Liver (tissue), 9 donors: Measurements from ENCODE around the gene ATP11A. TPM values are rescaled to one million over a fixed set of nuclear protein-coding genes. Genes with fewer than 3 reads are reported as not detected.

Source experiments
- DNase-seq: peaks from one replicate; pipeline ENCODE4 v3.0.0-alpha.2; 2017; ENCODE audit warnings: low spot score
- H3K27ac ChIP-seq, 2 donors: one replicate each; pipeline ENCODE4 v1.7.0; 2013; ENCODE audit warnings: inconsistent platforms in 2 of 2, low read length in 2 of 2, control low read depth in 1 of 2, low read depth in 1 of 2, mild to moderate bottlenecking in 1 of 2
- H3K27me3 ChIP-seq, 4 donors: one replicate each; pipeline versions ENCODE4 v1.6.1 to v1.7.0; 2013; ENCODE audit warnings: low read length in 3 of 4, inconsistent platforms in 1 of 4, mild to moderate bottlenecking in 1 of 4, moderate library complexity in 1 of 4; ENCODE audit not compliant: control insufficient read depth in 4 of 4, insufficient read depth in 4 of 4
- H3K36me3 ChIP-seq, 4 donors: one replicate each; pipeline versions ENCODE4 v1.6.1 to v1.7.0; 2013; ENCODE audit warnings: low read length in 3 of 4, mild to moderate bottlenecking in 3 of 4, low read depth in 1 of 4, moderate library complexity in 1 of 4; ENCODE audit not compliant: control insufficient read depth in 4 of 4, insufficient read depth in 3 of 4
- H3K4me1 ChIP-seq, 4 donors: one replicate each; pipeline versions ENCODE4 v1.6.1 to v1.7.0; 2013; ENCODE audit warnings: low read length in 3 of 4, mild to moderate bottlenecking in 3 of 4, moderate library complexity in 1 of 4; ENCODE audit not compliant: control insufficient read depth in 4 of 4, insufficient read depth in 4 of 4
- H3K4me3 ChIP-seq, 3 donors: one replicate each; pipeline versions ENCODE4 v1.6.1 to v1.7.0; 2013; ENCODE audit warnings: low read length in 3 of 3, control low read depth in 1 of 3, low read depth in 1 of 3, mild to moderate bottlenecking in 1 of 3
- H3K9ac ChIP-seq, 2 donors: one replicate each; pipeline ENCODE4 v1.7.0; 2013; ENCODE audit warnings: low read length in 2 of 2, mild to moderate bottlenecking in 2 of 2, moderate library complexity in 2 of 2, control low read depth in 1 of 2, low read depth in 1 of 2
- H3K9me3 ChIP-seq, 4 donors: one replicate each; pipeline versions ENCODE4 v1.6.1 to v1.7.0; 2013; ENCODE audit warnings: low read length in 3 of 4; ENCODE audit not compliant: control insufficient read depth in 4 of 4
- FOXA1 ChIP-seq: IDR thresholded peaks from 2 replicates; pipeline ENCODE4 v1.6.1; 2016; ENCODE audit warnings: antibody characterized with exemption
- FOXA2 ChIP-seq: IDR thresholded peaks from 2 replicates; pipeline ENCODE4 v1.6.1; 2016; ENCODE audit warnings: antibody characterized with exemption
- GABPA ChIP-seq, 2 donors: IDR thresholded peaks in 1 of 2; conservative IDR thresholded peaks in 1 of 2; 2 replicates each; pipeline ENCODE4 v1.6.1; 2016; ENCODE audit warnings: antibody characterized with exemption in 2 of 2, mild to moderate bottlenecking in 1 of 2, moderate library complexity in 1 of 2
- HNF4A ChIP-seq, 2 donors: conservative IDR thresholded peaks; 2 replicates each; pipeline ENCODE4 v1.6.1; 2016; ENCODE audit warnings: antibody characterized with exemption in 2 of 2, mild to moderate bottlenecking in 2 of 2
- HNF4G ChIP-seq: IDR thresholded peaks from 2 replicates; pipeline ENCODE4 v1.6.1; 2016; ENCODE audit warnings: antibody characterized with exemption
- JUND ChIP-seq, 2 donors: IDR thresholded peaks; 2 replicates each; pipeline ENCODE4 v1.6.1; 2016; ENCODE audit warnings: antibody characterized with exemption in 2 of 2
- NR2F2 ChIP-seq: IDR thresholded peaks from 2 replicates; pipeline ENCODE4 v1.6.1; 2016; ENCODE audit warnings: antibody characterized with exemption
- RAD21 ChIP-seq, 2 donors: IDR thresholded peaks; 2 replicates each; pipeline ENCODE4 v1.6.1; 2016; ENCODE audit warnings: antibody characterized with exemption in 2 of 2, mild to moderate bottlenecking in 2 of 2
- RXRA ChIP-seq, 2 donors: IDR thresholded peaks; 2 replicates each; pipeline ENCODE4 v1.6.1; 2017 to 2018; ENCODE audit warnings: antibody characterized with exemption in 2 of 2, mild to moderate bottlenecking in 1 of 2
- SP1 ChIP-seq: IDR thresholded peaks from 2 replicates; pipeline ENCODE4 v1.6.1; 2018; ENCODE audit warnings: antibody characterized with exemption, mild to moderate bottlenecking
- TAF1 ChIP-seq: conservative IDR thresholded peaks from 2 replicates; pipeline ENCODE4 v1.6.1; 2016; ENCODE audit warnings: antibody characterized with exemption, mild to moderate bottlenecking
- YY1 ChIP-seq: IDR thresholded peaks from 2 replicates; pipeline ENCODE4 v1.6.1; 2016; ENCODE audit warnings: antibody characterized with exemption, mild to moderate bottlenecking
- WGBS: extraction: QIAGEN DNeasy Blood & Tissue Kit; methylation state at CpG from one replicate; pipeline ENCODE4 v1.1.7; 2013; 5-methylcytosine and 5-hydroxymethylcytosine counted together
- polyA plus RNA-seq, 2 donors: library from polyadenylated mRNA; stranded (reverse) in 1 of 2; unstranded in 1 of 2; fragments of 200-250 nt in 1 of 2; fragments of >200 nt in 1 of 2; fragmentation: Nextera tagmentation in 1 of 2; extraction: Ambion mirVana in 1 of 2; gene quantifications; one replicate each; pipeline versions ENCODE4 v1.2.1 to v1.2.3, GENCODE V29; 2013 to 2015
- total RNA-seq, 2 donors: library from RNA; depleted of rRNA; stranded (reverse); fragments of >200 nt; gene quantifications; one replicate each; pipeline ENCODE4 v1.2.3, GENCODE V29; 2014
- TF ChIP-seq, protein P1 (sequence below): fragments of 150-350 bp; IDR thresholded peaks from 2 replicates; pipeline ENCODE4 v1.5.1; 2017; ENCODE audit warnings: improper control_type of control experiment, low read depth, low read length; ENCODE audit not compliant: missing input control
- TF ChIP-seq, protein P2 (sequence below): IDR thresholded peaks from 2 replicates; pipeline ENCODE4 v1.6.1; 2016; ENCODE audit warnings: antibody characterized with exemption, mild to moderate bottlenecking
- TF ChIP-seq, protein P3 (sequence below): IDR thresholded peaks from 2 replicates; pipeline ENCODE4 v1.6.1; 2016; ENCODE audit warnings: antibody characterized with exemption
- TF ChIP-seq, protein P4 (sequence below): IDR thresholded peaks from 2 replicates; pipeline ENCODE4 v1.6.1; 2016; ENCODE audit warnings: antibody characterized with exemption
- TF ChIP-seq, protein P5 (sequence below): IDR thresholded peaks from 2 replicates; pipeline ENCODE4 v1.6.1; 2016; ENCODE audit warnings: antibody characterized with exemption
- donor health status: healthy.
- donor health status: healthy.
- donor health status: healthy.
- donor health status: healthy.
- donor health status: healthy.

The ATP11A gene
- total and polyA plus RNA-seq, 4 donors: 8.7 to 27.9 (median 13.8) TPM

DNA sequence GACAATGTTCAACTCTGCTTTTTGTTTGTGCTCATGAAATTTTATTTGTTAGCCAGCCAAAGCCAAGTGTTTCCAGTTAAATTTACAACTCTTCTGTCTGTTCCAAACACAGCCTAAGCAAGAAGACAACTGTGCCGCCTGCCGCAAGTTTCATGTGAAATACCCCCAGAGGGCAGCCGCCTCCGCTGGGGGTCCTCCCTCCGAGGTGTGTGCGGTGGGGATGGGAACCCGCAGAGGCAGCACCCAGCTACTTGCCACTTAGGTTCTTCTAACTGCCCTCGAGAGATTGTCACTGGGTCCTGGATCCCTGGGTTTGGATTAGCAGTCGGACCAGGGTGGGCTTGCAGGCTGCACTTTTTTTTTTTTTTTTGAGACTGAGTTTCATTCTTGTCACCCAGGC, 28.5 kb downstream of the ATP11A start:
- no peak overlapping the region for H3K9ac ChIP-seq
- no peaks in the 10 kb centered on the region for H3K27me3 ChIP-seq
- H3K27ac ChIP-seq: no peak overlapping the region
- H3K4me1 ChIP-seq: no peaks in the 10 kb centered on the region
- no peaks in the 10 kb centered on the region for H3K9me3 ChIP-seq
- peaks cover 0 to 2% (median 0%) of the 10 kb centered on the region in 4 donors for H3K36me3 ChIP-seq
- no peak for DNase-seq
- 97% methylated on average over 9 of the region's 9 CpGs for WGBS
- no peak for TF ChIP-seq HNF4A (conservative IDR thresholded peaks at IDR 0.05)
- no peak for TF ChIP-seq GABPA (IDR thresholded peaks at IDR 0.05 in 1 of 2, conservative IDR thresholded peaks at IDR 0.05 in 1 of 2)
- no peak for TF ChIP-seq YY1
- TF ChIP-seq, protein P1, sequence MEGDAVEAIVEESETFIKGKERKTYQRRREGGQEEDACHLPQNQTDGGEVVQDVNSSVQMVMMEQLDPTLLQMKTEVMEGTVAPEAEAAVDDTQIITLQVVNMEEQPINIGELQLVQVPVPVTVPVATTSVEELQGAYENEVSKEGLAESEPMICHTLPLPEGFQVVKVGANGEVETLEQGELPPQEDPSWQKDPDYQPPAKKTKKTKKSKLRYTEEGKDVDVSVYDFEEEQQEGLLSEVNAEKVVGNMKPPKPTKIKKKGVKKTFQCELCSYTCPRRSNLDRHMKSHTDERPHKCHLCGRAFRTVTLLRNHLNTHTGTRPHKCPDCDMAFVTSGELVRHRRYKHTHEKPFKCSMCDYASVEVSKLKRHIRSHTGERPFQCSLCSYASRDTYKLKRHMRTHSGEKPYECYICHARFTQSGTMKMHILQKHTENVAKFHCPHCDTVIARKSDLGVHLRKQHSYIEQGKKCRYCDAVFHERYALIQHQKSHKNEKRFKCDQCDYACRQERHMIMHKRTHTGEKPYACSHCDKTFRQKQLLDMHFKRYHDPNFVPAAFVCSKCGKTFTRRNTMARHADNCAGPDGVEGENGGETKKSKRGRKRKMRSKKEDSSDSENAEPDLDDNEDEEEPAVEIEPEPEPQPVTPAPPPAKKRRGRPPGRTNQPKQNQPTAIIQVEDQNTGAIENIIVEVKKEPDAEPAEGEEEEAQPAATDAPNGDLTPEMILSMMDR: no peak
- TF ChIP-seq SP1: no peak
- no peak for TF ChIP-seq RXRA (IDR thresholded peaks at IDR 0.05)
- TF ChIP-seq, protein P2, sequence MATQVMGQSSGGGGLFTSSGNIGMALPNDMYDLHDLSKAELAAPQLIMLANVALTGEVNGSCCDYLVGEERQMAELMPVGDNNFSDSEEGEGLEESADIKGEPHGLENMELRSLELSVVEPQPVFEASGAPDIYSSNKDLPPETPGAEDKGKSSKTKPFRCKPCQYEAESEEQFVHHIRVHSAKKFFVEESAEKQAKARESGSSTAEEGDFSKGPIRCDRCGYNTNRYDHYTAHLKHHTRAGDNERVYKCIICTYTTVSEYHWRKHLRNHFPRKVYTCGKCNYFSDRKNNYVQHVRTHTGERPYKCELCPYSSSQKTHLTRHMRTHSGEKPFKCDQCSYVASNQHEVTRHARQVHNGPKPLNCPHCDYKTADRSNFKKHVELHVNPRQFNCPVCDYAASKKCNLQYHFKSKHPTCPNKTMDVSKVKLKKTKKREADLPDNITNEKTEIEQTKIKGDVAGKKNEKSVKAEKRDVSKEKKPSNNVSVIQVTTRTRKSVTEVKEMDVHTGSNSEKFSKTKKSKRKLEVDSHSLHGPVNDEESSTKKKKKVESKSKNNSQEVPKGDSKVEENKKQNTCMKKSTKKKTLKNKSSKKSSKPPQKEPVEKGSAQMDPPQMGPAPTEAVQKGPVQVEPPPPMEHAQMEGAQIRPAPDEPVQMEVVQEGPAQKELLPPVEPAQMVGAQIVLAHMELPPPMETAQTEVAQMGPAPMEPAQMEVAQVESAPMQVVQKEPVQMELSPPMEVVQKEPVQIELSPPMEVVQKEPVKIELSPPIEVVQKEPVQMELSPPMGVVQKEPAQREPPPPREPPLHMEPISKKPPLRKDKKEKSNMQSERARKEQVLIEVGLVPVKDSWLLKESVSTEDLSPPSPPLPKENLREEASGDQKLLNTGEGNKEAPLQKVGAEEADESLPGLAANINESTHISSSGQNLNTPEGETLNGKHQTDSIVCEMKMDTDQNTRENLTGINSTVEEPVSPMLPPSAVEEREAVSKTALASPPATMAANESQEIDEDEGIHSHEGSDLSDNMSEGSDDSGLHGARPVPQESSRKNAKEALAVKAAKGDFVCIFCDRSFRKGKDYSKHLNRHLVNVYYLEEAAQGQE: no peak
- TF ChIP-seq JUND (IDR thresholded peaks at IDR 0.05): no peak
- no peak for TF ChIP-seq HNF4G
- TF ChIP-seq, protein P3, sequence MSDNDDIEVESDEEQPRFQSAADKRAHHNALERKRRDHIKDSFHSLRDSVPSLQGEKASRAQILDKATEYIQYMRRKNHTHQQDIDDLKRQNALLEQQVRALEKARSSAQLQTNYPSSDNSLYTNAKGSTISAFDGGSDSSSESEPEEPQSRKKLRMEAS: no peak
- TF ChIP-seq FOXA1: no peak
- TF ChIP-seq, protein P4, sequence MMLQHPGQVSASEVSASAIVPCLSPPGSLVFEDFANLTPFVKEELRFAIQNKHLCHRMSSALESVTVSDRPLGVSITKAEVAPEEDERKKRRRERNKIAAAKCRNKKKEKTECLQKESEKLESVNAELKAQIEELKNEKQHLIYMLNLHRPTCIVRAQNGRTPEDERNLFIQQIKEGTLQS: no peak
- TF ChIP-seq FOXA2: no peak
- no peak overlapping the region for H3K4me3 ChIP-seq

DNA sequence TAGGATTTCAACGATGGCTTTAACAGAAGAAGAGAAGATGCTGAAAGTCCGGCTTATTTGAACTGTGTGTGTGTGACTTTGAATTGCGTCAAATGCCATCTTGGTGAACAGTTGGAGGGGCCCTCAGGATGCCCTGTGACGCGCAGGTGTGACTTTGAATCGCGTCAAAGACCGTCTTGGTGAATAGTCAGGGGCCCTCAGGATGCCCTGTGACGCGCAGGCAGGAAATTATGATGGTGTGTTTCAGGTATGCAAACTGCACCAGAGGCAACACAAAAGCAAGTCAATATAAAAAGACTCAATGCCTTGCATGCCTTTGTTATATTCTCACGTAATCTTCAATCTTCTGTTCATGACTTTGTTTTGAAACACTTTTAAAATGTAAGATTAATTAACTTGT, 29.2 kb downstream of the ATP11A start:
- 85% methylated on average over 11 of the region's 11 CpGs for WGBS
- Histone ChIP-seq H3K36me3 (peaks cover 0 to 2% (median 0%) of the 10 kb centered on the region in 4 donors), H3K27ac (no peak overlapping the region), H3K9me3 (no peaks in the 10 kb centered on the region), H3K9ac (no peak overlapping the region), H3K4me1 (no peaks in the 10 kb centered on the region), H3K4me3 (no peak overlapping the region), H3K27me3 (no peaks in the 10 kb centered on the region)
- DNase-seq: no peak
- TF ChIP-seq NR2F2 (no peak), TAF1 (no peak), RAD21 (IDR thresholded peaks at IDR 0.05) (no peak), GABPA (IDR thresholded peaks at IDR 0.05 in 1 of 2, conservative IDR thresholded peaks at IDR 0.05 in 1 of 2) (no peak), YY1 (no peak), HNF4A (conservative IDR thresholded peaks at IDR 0.05) (no peak), SP1 (no peak), FOXA2 (no peak), HNF4G (no peak)
- TF ChIP-seq, protein P5, sequence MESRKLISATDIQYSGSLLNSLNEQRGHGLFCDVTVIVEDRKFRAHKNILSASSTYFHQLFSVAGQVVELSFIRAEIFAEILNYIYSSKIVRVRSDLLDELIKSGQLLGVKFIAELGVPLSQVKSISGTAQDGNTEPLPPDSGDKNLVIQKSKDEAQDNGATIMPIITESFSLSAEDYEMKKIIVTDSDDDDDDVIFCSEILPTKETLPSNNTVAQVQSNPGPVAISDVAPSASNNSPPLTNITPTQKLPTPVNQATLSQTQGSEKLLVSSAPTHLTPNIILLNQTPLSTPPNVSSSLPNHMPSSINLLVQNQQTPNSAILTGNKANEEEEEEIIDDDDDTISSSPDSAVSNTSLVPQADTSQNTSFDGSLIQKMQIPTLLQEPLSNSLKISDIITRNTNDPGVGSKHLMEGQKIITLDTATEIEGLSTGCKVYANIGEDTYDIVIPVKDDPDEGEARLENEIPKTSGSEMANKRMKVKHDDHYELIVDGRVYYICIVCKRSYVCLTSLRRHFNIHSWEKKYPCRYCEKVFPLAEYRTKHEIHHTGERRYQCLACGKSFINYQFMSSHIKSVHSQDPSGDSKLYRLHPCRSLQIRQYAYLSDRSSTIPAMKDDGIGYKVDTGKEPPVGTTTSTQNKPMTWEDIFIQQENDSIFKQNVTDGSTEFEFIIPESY: no peak
- TF ChIP-seq, protein P4: no peak
- TF ChIP-seq, protein P2: no peak
- TF ChIP-seq, protein P3: no peak
- TF ChIP-seq, protein P1: no peak
